Neural progenitor cell (in vitro differentiated cells): ENCODE data around the gene UGGT1. TPM values are rescaled to one million over a fixed set of nuclear protein-coding genes. Genes with fewer than 3 reads are reported as not detected.

Experiments used
- DNase-seq: peaks from one replicate; pipeline ENCODE4 v3.0.0-alpha.2; 2016; ENCODE audit warnings: low spot score
- H2AFZ ChIP-seq: fragments of 200-600 bp; sonication (generic); replicated peaks from 2 replicates; pipeline ENCODE4 v1.6.1; 2016; ENCODE audit warnings: antibody characterized with exemption
- H3F3A ChIP-seq: fragments of 200-600 bp; sonication (generic); 2 replicates; pipeline ENCODE4 v1.6.1; 2016; ENCODE audit warnings: antibody characterized with exemption, low read depth
- H3K27ac ChIP-seq: fragments of 200-600 bp; sonication (generic); 2 replicates; pipeline ENCODE4 v1.5.1; 2016; ENCODE audit warnings: mild to moderate bottlenecking
- H3K27me3 ChIP-seq: fragments of 200-600 bp; sonication (generic); 2 replicates; pipeline ENCODE4 v1.6.1; 2016; ENCODE audit warnings: mild to moderate bottlenecking, moderate library complexity
- H3K36me3 ChIP-seq: fragments of 200-600 bp; sonication (generic); 2 replicates; pipeline ENCODE4 v1.5.1; 2016
- H3K4me1 ChIP-seq: fragments of 200-600 bp; sonication (generic); 2 replicates; pipeline ENCODE4 v1.6.1; 2016; ENCODE audit warnings: mixed run types
- H3K4me2 ChIP-seq: fragments of 200-600 bp; sonication (generic); 2 replicates; pipeline ENCODE4 v1.6.1; 2016
- H3K4me3 ChIP-seq: fragments of 200-600 bp; sonication (generic); 2 replicates; pipeline ENCODE4 v1.5.1; 2016
- H3K79me2 ChIP-seq: fragments of 200-600 bp; sonication (generic); 2 replicates; pipeline ENCODE4 v1.6.1; 2016; ENCODE audit warnings: low read depth
- H3K9ac ChIP-seq: fragments of 200-600 bp; sonication (generic); 2 replicates; pipeline ENCODE4 v1.6.1; 2016
- H3K9me3 ChIP-seq: fragments of 200-600 bp; sonication (generic); 2 replicates; pipeline ENCODE4 v1.5.1; 2016; ENCODE audit warnings: low read depth
- H4K20me1 ChIP-seq: fragments of 200-600 bp; sonication (generic); 2 replicates; pipeline ENCODE4 v1.6.1; 2016; ENCODE audit warnings: low read depth
- H3K27ac Mint-ChIP-seq: 3 replicates; pipeline ENCODE4 v1.8.0; 2021; ENCODE audit warnings: mixed read lengths
- H3K27me3 Mint-ChIP-seq: 2 replicates; pipeline ENCODE4 v1.8.0; 2022; ENCODE audit warnings: low read depth, mild to moderate bottlenecking, inconsistent platforms, moderate library complexity, mixed read lengths; ENCODE audit not compliant: insufficient read depth
- H3K36me3 Mint-ChIP-seq: 3 replicates; pipeline ENCODE4 v1.8.0; 2021; ENCODE audit warnings: mixed read lengths
- H3K4me1 Mint-ChIP-seq: 3 replicates; pipeline ENCODE4 v1.8.0; 2021; ENCODE audit warnings: mixed read lengths
- H3K4me3 Mint-ChIP-seq: 3 replicates; pipeline ENCODE4 v1.8.0; 2021; ENCODE audit warnings: mild to moderate bottlenecking, moderate library complexity, mixed read lengths
- H3K9me3 Mint-ChIP-seq: 3 replicates; pipeline ENCODE4 v1.8.0; 2020; ENCODE audit warnings: mixed read lengths
- CTCF ChIP-seq: fragments of 200-600 bp; sonication (generic); IDR thresholded peaks from 2 replicates; pipeline ENCODE4 v1.5.1; 2017; ENCODE audit warnings: antibody characterized with exemption, mild to moderate bottlenecking
- EZH2 ChIP-seq: fragments of 200-600 bp; sonication (generic); IDR thresholded peaks from 2 replicates; pipeline ENCODE4 v1.6.1; 2017; ENCODE audit warnings: antibody characterized with exemption, mild to moderate bottlenecking, moderate library complexity
- EZH2phosphoT487 ChIP-seq: fragments of 200-600 bp; sonication (generic); IDR thresholded peaks from 2 replicates; pipeline ENCODE4 v1.6.1; 2017; ENCODE audit warnings: antibody characterized with exemption
- total RNA-seq: library from RNA; depleted of rRNA; stranded (reverse); fragments of >200 nt; gene quantifications from 2 replicates; pipeline ENCODE4 v1.2.3, GENCODE V29; 2015; ENCODE audit warnings: low replicate concordance

Gene UGGT1
- total RNA-seq: 48.2 and 56.3 TPM in 2 replicates

- Histone ChIP-seq H3K4me2 (peak within 1 kb of the TSS; percentile 86), H3K27ac (peak within 1 kb of the TSS; percentile 58), H2AFZ (peak within 1 kb of the TSS; percentile 82), H3K9me3 (no peaks in the 10 kb centered on the region), H4K20me1 (peaks cover 13% of the 10 kb centered on the region), H3K4me3 (peak within 1 kb of the TSS; percentile 74), H3K79me2 (peaks cover 47% of the 10 kb centered on the region), H3K4me1 (no peaks in the 10 kb centered on the region), H3K9ac (peak within 1 kb of the TSS; percentile 77), H3K36me3 (no peaks in the 10 kb centered on the region), H3K27me3 (no peaks in the 10 kb centered on the region), H3F3A (peaks cover 13% of the 10 kb centered on the region)
- H3K36me3 Mint-ChIP-seq: no peaks in the 10 kb centered on the region
- H3K27ac Mint-ChIP-seq: peak within 1 kb of the TSS; percentile 37
- TF ChIP-seq EZH2phosphoT487 (no peak), EZH2 (peak; percentile 59), CTCF (no peak)
- H3K27me3 Mint-ChIP-seq: peaks cover 4% of the 10 kb centered on the region
- H3K4me3 Mint-ChIP-seq: peak within 1 kb of the TSS; percentile 95
- H3K9me3 Mint-ChIP-seq: no peaks in the 10 kb centered on the region
- H3K4me1 Mint-ChIP-seq: peaks cover 18% of the 10 kb centered on the region
- DNase-seq: peak; percentile 97
Observed at GRCh38 chr2:128090945-128091725, at the start of gene UGGT1. Gene UGGT1 (plus strand): TSS chr2:128091200. CDS start chr2:128091358, 158 bp downstream.

GRCh38 chr2:128041561-128041960 is 49.4 kb upstream of the UGGT1 start:
- Histone ChIP-seq H3K79me2 (no peaks in the 10 kb centered on the region), H3K36me3 (no peaks in the 10 kb centered on the region), H3K27ac (no peak overlapping the region), H4K20me1 (no peaks in the 10 kb centered on the region), H3K4me2 (no peak overlapping the region), H3K4me1 (peaks cover 23% of the 10 kb centered on the region), H2AFZ (no peak overlapping the region), H3K9ac (no peak overlapping the region), H3K27me3 (no peaks in the 10 kb centered on the region), H3K9me3 (no peaks in the 10 kb centered on the region), H3F3A (peaks cover 3% of the 10 kb centered on the region), H3K4me3 (no peak overlapping the region)
- no peak for TF ChIP-seq EZH2phosphoT487
- H3K27ac Mint-ChIP-seq: no peak overlapping the region
- peaks cover 12% of the 10 kb centered on the region for H3K27me3 Mint-ChIP-seq
- peaks cover 29% of the 10 kb centered on the region for H3K9me3 Mint-ChIP-seq
- DNase-seq: peak; percentile 24
- H3K4me3 Mint-ChIP-seq: no peak overlapping the region
- H3K4me1 Mint-ChIP-seq: no peaks in the 10 kb centered on the region
- H3K36me3 Mint-ChIP-seq: peaks cover 2% of the 10 kb centered on the region

GRCh38 chr2:128043041-128043440 is 48.0 kb upstream of the UGGT1 start:
- Histone ChIP-seq H4K20me1 (no peaks in the 10 kb centered on the region), H3K36me3 (no peaks in the 10 kb centered on the region), H3K79me2 (no peaks in the 10 kb centered on the region), H3K4me1 (peaks cover 23% of the 10 kb centered on the region), H3K27ac (peak overlapping the region; percentile 50), H3K27me3 (no peaks in the 10 kb centered on the region), H3K4me2 (peak overlapping the region; percentile 43), H3K9me3 (no peaks in the 10 kb centered on the region), H3F3A (peaks cover 3% of the 10 kb centered on the region), H2AFZ (peak overlapping the region; percentile 97), H3K9ac (no peak overlapping the region), H3K4me3 (no peak overlapping the region)
- DNase-seq: no peak
- Mint-ChIP-seq H3K4me1 (no peaks in the 10 kb centered on the region), H3K9me3 (peaks cover 24% of the 10 kb centered on the region), H3K27me3 (peaks cover 12% of the 10 kb centered on the region), H3K27ac (no peak overlapping the region), H3K4me3 (no peak overlapping the region), H3K36me3 (peaks cover 2% of the 10 kb centered on the region)
- TF ChIP-seq CTCF (no peak), EZH2 (no peak), EZH2phosphoT487 (no peak)

GRCh38 chr2:128053331-128053730 is 37.7 kb upstream of the UGGT1 start:
- no peaks in the 10 kb centered on the region for H4K20me1 ChIP-seq
- H3K27ac ChIP-seq: no peak overlapping the region
- H3K27me3 Mint-ChIP-seq: peaks cover 13% of the 10 kb centered on the region
- H3K4me1 Mint-ChIP-seq: no peaks in the 10 kb centered on the region
- no peaks in the 10 kb centered on the region for H3K9me3 ChIP-seq
- no peak for DNase-seq
- peaks cover 21% of the 10 kb centered on the region for H3K9me3 Mint-ChIP-seq
- no peaks in the 10 kb centered on the region for H3K36me3 ChIP-seq
- no peak overlapping the region for H3K4me2 ChIP-seq
- no peaks in the 10 kb centered on the region for H3K79me2 ChIP-seq
- TF ChIP-seq EZH2phosphoT487 (no peak), EZH2 (no peak), CTCF (no peak)
- no peaks in the 10 kb centered on the region for H3F3A ChIP-seq
- no peaks in the 10 kb centered on the region for H3K27me3 ChIP-seq
- no peak overlapping the region for H3K9ac ChIP-seq
- H3K36me3 Mint-ChIP-seq: no peaks in the 10 kb centered on the region
- H3K4me1 ChIP-seq: peaks cover 3% of the 10 kb centered on the region
- no peak overlapping the region for H3K4me3 ChIP-seq
- no peak overlapping the region for H2AFZ ChIP-seq
- H3K27ac Mint-ChIP-seq: no peak overlapping the region
- no peak overlapping the region for H3K4me3 Mint-ChIP-seq
